Measurements from ENCODE around the gene SAMD4A. TPM values are rescaled to one million over a fixed set of nuclear protein-coding genes. Genes with fewer than 3 reads are reported as not detected.

Gene SAMD4A, protein sequence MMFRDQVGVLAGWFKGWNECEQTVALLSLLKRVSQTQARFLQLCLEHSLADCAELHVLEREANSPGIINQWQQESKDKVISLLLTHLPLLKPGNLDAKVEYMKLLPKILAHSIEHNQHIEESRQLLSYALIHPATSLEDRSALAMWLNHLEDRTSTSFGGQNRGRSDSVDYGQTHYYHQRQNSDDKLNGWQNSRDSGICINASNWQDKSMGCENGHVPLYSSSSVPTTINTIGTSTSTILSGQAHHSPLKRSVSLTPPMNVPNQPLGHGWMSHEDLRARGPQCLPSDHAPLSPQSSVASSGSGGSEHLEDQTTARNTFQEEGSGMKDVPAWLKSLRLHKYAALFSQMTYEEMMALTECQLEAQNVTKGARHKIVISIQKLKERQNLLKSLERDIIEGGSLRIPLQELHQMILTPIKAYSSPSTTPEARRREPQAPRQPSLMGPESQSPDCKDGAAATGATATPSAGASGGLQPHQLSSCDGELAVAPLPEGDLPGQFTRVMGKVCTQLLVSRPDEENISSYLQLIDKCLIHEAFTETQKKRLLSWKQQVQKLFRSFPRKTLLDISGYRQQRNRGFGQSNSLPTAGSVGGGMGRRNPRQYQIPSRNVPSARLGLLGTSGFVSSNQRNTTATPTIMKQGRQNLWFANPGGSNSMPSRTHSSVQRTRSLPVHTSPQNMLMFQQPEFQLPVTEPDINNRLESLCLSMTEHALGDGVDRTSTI
- 12.9 and 44.9 TPM in 2 replicates for total RNA-seq

DNA sequence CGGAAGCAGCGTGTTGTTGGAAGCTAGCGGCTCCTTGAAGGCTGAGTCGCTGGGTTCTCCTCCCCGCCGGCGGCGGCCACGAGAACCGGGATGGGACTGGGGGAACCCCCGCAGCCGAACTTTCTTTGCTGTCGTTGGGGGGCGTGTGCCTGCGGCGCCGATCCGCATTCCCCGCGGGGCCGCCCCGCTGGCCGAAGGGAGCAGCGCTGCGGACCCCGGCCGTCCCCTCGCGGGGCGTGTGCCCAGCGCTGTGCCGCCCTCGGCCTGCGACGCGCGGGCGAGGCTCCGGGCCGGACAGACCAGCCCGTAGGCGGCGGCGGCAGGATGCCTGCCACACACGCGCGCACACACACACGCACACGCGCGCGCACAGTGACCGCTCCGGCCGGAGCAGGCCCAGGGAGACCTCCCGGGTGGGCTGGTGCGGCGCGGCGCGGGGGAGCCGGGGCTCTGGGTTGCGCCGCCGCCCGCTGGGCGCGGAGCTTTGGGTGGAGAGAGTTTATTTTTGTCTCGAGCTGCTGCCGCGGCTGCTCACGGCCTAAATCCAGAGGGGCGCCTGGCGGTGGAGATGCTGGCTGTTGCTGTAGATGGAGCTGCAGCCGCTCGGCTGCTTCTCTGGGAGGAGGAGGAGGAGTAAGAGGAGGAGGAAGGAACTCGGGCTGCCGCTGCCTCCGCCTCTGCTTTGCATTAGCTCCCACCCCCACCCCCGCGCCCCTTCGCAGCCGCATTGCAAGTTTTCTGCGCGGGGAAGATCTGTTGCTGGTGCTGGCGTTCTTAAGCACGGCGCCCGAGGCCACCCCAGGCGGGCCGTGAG is at the start of gene SAMD4A:
Gene SAMD4A (plus strand): TSS at position 719 of the 814 bp plus-strand sequence. CDS start 789 bp downstream, outside the sequence.

Other genes starting within 250 kb of the SAMD4A start
- 9.1 and 11.3 TPM in 2 replicates for gene CDKN3, start 170.1 kb upstream of the SAMD4A start, total RNA-seq
- gene CNIH1, start 125.8 kb upstream of the SAMD4A start, total RNA-seq: 76.5 and 85.0 TPM in 2 replicates
- 104 and 111 TPM in 2 replicates for gene GMFB, start 78.1 kb upstream of the SAMD4A start, total RNA-seq
- gene CGRRF1, start 57.2 kb upstream of the SAMD4A start, total RNA-seq: 11.1 TPM in 2 replicates

Measured in dermis lymphatic vessel endothelial cell (primary cell).